HCT116 (cell line): ENCODE measurements around the gene SEZ6. TPM values are rescaled to one million over a fixed set of nuclear protein-coding genes. Genes with fewer than 3 reads are reported as not detected.

Experiments
- ATAC-seq: fragments of 200-7000 bp; cut with Tn5 transposase; 2 replicates; pipeline ENCODE4 v1.9.1; 2020; ENCODE audit warnings: mild to moderate bottlenecking, moderate library complexity
- BruUV-seq: library from RNA; stranded (reverse); fragments of 400-500 nt; replicated peaks from 2 replicates; lab custom pipeline; 2021; lab: Mats Ljungman, UMichigan
- CTCF ChIA-PET: fragments of 300-600 bp; sonication (Branson Sonifier 250); formaldehyde crosslinking; loops from one replicate; lab custom pipeline; 2021; ENCODE audit warnings: antibody characterized with exemption; lab: Charles Lee
- POLR2A ChIA-PET: fragments of 300-600, 350-600 bp; sonication (Branson Sonifier 250); formaldehyde crosslinking; loops from one replicate; lab custom pipeline; 2021; ENCODE audit warnings: antibody characterized with exemption; lab: Charles Lee
- RAD21 ChIA-PET, 2 experiments: fragments of 300-600 bp; sonication (Branson Sonifier 250); formaldehyde crosslinking; loops; one replicate each; lab custom pipeline; 2023; ENCODE audit warnings: low total read pairs in 2 of 2; ENCODE audit not compliant: uncharacterized antibody in 2 of 2, unreplicated experiment in 2 of 2, low non-redundant PET in 1 of 2; lab: Charles Lee
- DNase-seq: peaks from one replicate; pipeline ENCODE4 v3.0.0-alpha.2; 2010; ENCODE audit warnings: low read depth, low spot score
- H2AFZ ChIP-seq: fragments of 200-600 bp; shearing (Covaris generic), sonication (generic); 2 replicates; pipeline ENCODE4 v1.6.1; 2017; ENCODE audit warnings: low read depth, mixed run types, mixed read lengths, antibody characterized with exemption, low read length; ENCODE audit not compliant: poor library complexity, severe bottlenecking
- H3K27ac ChIP-seq: 2 replicates; pipeline ENCODE4 v1.5.1; 2012; ENCODE audit warnings: low read depth, low read length
- H3K27me3 ChIP-seq: fragments of 200-600 bp; sonication (generic); 2 replicates; pipeline ENCODE4 v1.6.1; 2016; ENCODE audit warnings: mixed run types, low read length, mixed read lengths; ENCODE audit not compliant: insufficient read depth
- H3K36me3 ChIP-seq, 2 experiments: fragments of 200-500 bp in 1 of 2; fragments of 200-600 bp in 1 of 2; sonication (Bioruptor generic) in 1 of 2; sonication (generic) in 1 of 2; 2 replicates each; pipeline versions ENCODE4 v1.5.1 to v1.6.1; 2014 to 2016; ENCODE audit warnings: low read length in 2 of 2, inconsistent platforms in 1 of 2, mixed read lengths in 1 of 2, mixed run types in 1 of 2; ENCODE audit not compliant: insufficient read depth in 2 of 2, control insufficient read depth in 1 of 2
- H3K4me1 ChIP-seq, 2 experiments: fragments of 200-600 bp in 1 of 2; sonication (generic) in 1 of 2; 2 replicates each; pipeline versions ENCODE4 v1.5.1 to v1.6.1; 2012 to 2017; ENCODE audit warnings: low read length in 2 of 2, inconsistent platforms in 1 of 2, mild to moderate bottlenecking in 1 of 2, mixed read lengths in 1 of 2, mixed run types in 1 of 2, moderate library complexity in 1 of 2; ENCODE audit not compliant: insufficient read depth in 2 of 2, control insufficient read depth in 1 of 2
- H3K4me2 ChIP-seq: fragments of 200-600 bp; sonication (generic); 2 replicates; pipeline ENCODE4 v1.6.1; 2017; ENCODE audit warnings: mixed run types, low read length, mixed read lengths
- H3K4me3 ChIP-seq, 2 experiments: fragments of 200-600 bp in 1 of 2; sonication (generic) in 1 of 2; replicated peaks in 1 of 2; 2 replicates each; pipeline ENCODE4 v1.5.1; 2011 to 2016; ENCODE audit warnings: low read length in 2 of 2, control low read depth in 1 of 2, low read depth in 1 of 2, mild to moderate bottlenecking in 1 of 2, mixed read lengths in 1 of 2, mixed run types in 1 of 2
- H3K79me2 ChIP-seq: fragments of 200-600 bp; sonication (generic); 2 replicates; pipeline ENCODE4 v1.6.1; 2017; ENCODE audit warnings: mild to moderate bottlenecking, mixed run types, low read length, moderate library complexity, mixed read lengths; ENCODE audit not compliant: insufficient read depth
- H3K9ac ChIP-seq: fragments of 200-600 bp; sonication (generic); 2 replicates; pipeline ENCODE4 v1.6.1; 2016; ENCODE audit warnings: low read length, mixed read lengths
- H3K9me2 ChIP-seq: fragments of 200-600 bp; sonication (generic), shearing (Covaris generic); 2 replicates; pipeline ENCODE4 v1.6.1; 2017; ENCODE audit warnings: mixed run types, mild to moderate bottlenecking, moderate library complexity; ENCODE audit not compliant: insufficient read depth
- H3K9me3 ChIP-seq, 2 experiments: fragments of 200-500 bp in 1 of 2; fragments of 200-600 bp in 1 of 2; sonication (Bioruptor generic) in 1 of 2; sonication (generic) in 1 of 2; 2 replicates each; pipeline ENCODE4 v1.6.1; 2014 to 2017; ENCODE audit warnings: low read length in 2 of 2, mixed read lengths in 2 of 2, inconsistent platforms in 1 of 2, low read depth in 1 of 2, mild to moderate bottlenecking in 1 of 2, mixed run types in 1 of 2, moderate library complexity in 1 of 2; ENCODE audit not compliant: control insufficient read depth in 1 of 2, insufficient read depth in 1 of 2
- H4K20me1 ChIP-seq: fragments of 200-600 bp; sonication (generic), shearing (Covaris generic); 2 replicates; pipeline ENCODE4 v1.6.1; 2017; ENCODE audit warnings: mixed run types, mild to moderate bottlenecking, moderate library complexity; ENCODE audit not compliant: insufficient read depth
- CBX3 ChIP-seq: IDR thresholded peaks from 2 replicates; pipeline ENCODE4 v1.6.1; 2012; ENCODE audit warnings: low read depth
- CTCF ChIP-seq, 3 experiments: fragments of 200-600 bp in 1 of 3; sonication (generic) in 1 of 3; IDR thresholded peaks in 2 of 3; conservative IDR thresholded peaks in 1 of 3; 2 replicates each; pipeline ENCODE4 v1.5.1; 2012 to 2017; ENCODE audit warnings: low read depth in 2 of 3, low read length in 2 of 3, antibody characterized with exemption in 1 of 3, borderline replicate concordance in 1 of 3, control low read depth in 1 of 3, mild to moderate bottlenecking in 1 of 3, mixed read lengths in 1 of 3, mixed run types in 1 of 3, moderate library complexity in 1 of 3; ENCODE audit not compliant: insufficient read depth in 1 of 3
- EGR1 ChIP-seq: IDR thresholded peaks from 2 replicates; pipeline ENCODE4 v1.6.1; 2012; ENCODE audit warnings: low read depth
- ELF1 ChIP-seq: IDR thresholded peaks from 2 replicates; pipeline ENCODE4 v1.6.1; 2012; ENCODE audit warnings: low read depth, borderline replicate concordance
- EZH2phosphoT487 ChIP-seq: fragments of 200-600 bp; IDR thresholded peaks from 2 replicates; pipeline ENCODE4 v1.6.1; 2018; ENCODE audit warnings: antibody characterized with exemption, borderline replicate concordance
- JUND ChIP-seq: IDR thresholded peaks from 2 replicates; pipeline ENCODE4 v1.6.1; 2012
- MAX ChIP-seq: IDR thresholded peaks from 2 replicates; pipeline ENCODE4 v1.6.1; 2012
- POLR2A ChIP-seq: IDR thresholded peaks from 2 replicates; pipeline ENCODE4 v1.7.0; 2011; ENCODE audit warnings: borderline replicate concordance; ENCODE audit not compliant: insufficient read depth, insufficient read length; ENCODE audit errors: extremely low read depth
- RAD21 ChIP-seq: IDR thresholded peaks from 2 replicates; pipeline ENCODE4 v1.6.1; 2012; ENCODE audit warnings: low read depth, mild to moderate bottlenecking
- SIN3A ChIP-seq: IDR thresholded peaks from 2 replicates; pipeline ENCODE4 v1.6.1; 2012; ENCODE audit warnings: low read depth
- SRF ChIP-seq: IDR thresholded peaks from 2 replicates; pipeline ENCODE4 v1.6.1; 2012; ENCODE audit warnings: low read depth
- intact Hi-C: fragments of 100-400 bp; cut with micrococcal nuclease; formaldehyde crosslinking; loops from 2 replicates; pipeline ENCODE4 v1.10.0; 2022
- total RNA-seq: library from RNA; stranded (reverse); gene quantifications from one replicate; pipeline ENCODE4 v1.2.1, GENCODE V29; 2021; ENCODE audit not compliant: unreplicated experiment

SEZ6 gene
- total RNA-seq, 1 experiment from 2014 or later, result 0.22 TPM

- ATAC-seq, result no peak
- TF ChIP-seq RAD21 (no peak), CBX3 (no peak), CTCF (IDR thresholded peaks at IDR 0.05 in 2 of 3, conservative IDR thresholded peaks at IDR 0.05 in 1 of 3; ENCODE audit: borderline replicate concordance in 1 of 3, insufficient read depth in 1 of 3, low read depth in 2 of 3, low read length in 2 of 3) (no peak), JUND (no peak), EGR1 (no peak), SRF (no peak), EZH2phosphoT487 (no peak), SIN3A (no peak), ELF1 (no peak), MAX (no peak), POLR2A (no peak)
- ChIA-PET POLR2A (no interaction called here), RAD21 (no interaction called here), CTCF (interaction anchor here (1.8 kb wide), 1 partner anchor 12 kb away, joined by 4 read pairs; no protein-coding TSS in a partner anchor)
- H3K4me1 ChIP-seq, result peaks cover 7 to 16% of the 10 kb centered on the region in 2 experiments; a peak in 3 of 4 replicates
- H2AFZ ChIP-seq, result no peak overlapping the region
- H3K9me3 ChIP-seq, result no peaks in the 10 kb centered on the region
- H3K9ac ChIP-seq, result no peak overlapping the region
- peaks cover 31 to 39% of the 10 kb centered on the region in 2 experiments; a peak in 3 of 4 replicates for H3K36me3 ChIP-seq
- H3K79me2 ChIP-seq, result no peaks in the 10 kb centered on the region
- H3K4me3 ChIP-seq, result no peak overlapping the region
- no peaks in the 10 kb centered on the region for H4K20me1 ChIP-seq
- intact Hi-C loops, result loop anchor here (10.0 kb wide), 1 partner anchor 261 kb away; the partner anchor contains the start of gene BLTP2
- no peaks in the 10 kb centered on the region for H3K9me2 ChIP-seq
- H3K4me2 ChIP-seq, result no peak overlapping the region
- no peaks in the 10 kb centered on the region for H3K27me3 ChIP-seq
- no TSS peak for BruUV-seq
- no peak overlapping the region for H3K27ac ChIP-seq
- DNase-seq, result no peak
Measured at GRCh38 chr17:28906276-28906675, 99.6 kb downstream of the SEZ6 start.

Other genes starting within 250 kb of the SEZ6 start
- gene FAM222B, start 163.2 kb downstream of the SEZ6 start, total RNA-seq, result 22.7 TPM
- gene ERAL1, start 151.0 kb downstream of the SEZ6 start, total RNA-seq, result 52.0 TPM
- gene FLOT2, start 108.3 kb downstream of the SEZ6 start, total RNA-seq, result 98.1 TPM
- gene DHRS13, start 103.0 kb downstream of the SEZ6 start, total RNA-seq, result 13.5 TPM
- 35.7 TPM for gene PHF12, start 54.5 kb downstream of the SEZ6 start, total RNA-seq
- gene PIPOX, start 37.1 kb upstream of the SEZ6 start, total RNA-seq, result 1.8 TPM
- 37.2 TPM for gene MYO18A, start 174.4 kb upstream of the SEZ6 start, total RNA-seq
- gene CRYBA1, start 240.8 kb upstream of the SEZ6 start, total RNA-seq, result not detected